Lung (tissue), 12 donors: ENCODE data around the gene COMP. TPM values are rescaled to one million over a fixed set of nuclear protein-coding genes. Genes with fewer than 3 reads are reported as not detected.

Source experiments
- ATAC-seq: fragments of 200-7000 bp; cut with Tn5 transposase; one replicate; pipeline ENCODE4 v1.9.1; 2020; ENCODE audit warnings: moderate number of reproducible peaks; ENCODE audit not compliant: insufficient read depth, low FRiP score
- DNase-seq, 3 donors: peaks; one replicate each; pipeline ENCODE4 v3.0.0-alpha.2; 2013 to 2017
- H3K27ac ChIP-seq, 2 donors: one replicate each; pipeline ENCODE4 v1.5.1; 2013; ENCODE audit warnings: mild to moderate bottlenecking in 2 of 2, moderate library complexity in 2 of 2, control low read depth in 1 of 2, inconsistent platforms in 1 of 2, low read depth in 1 of 2, low read length in 1 of 2
- H3K27me3 ChIP-seq, 3 donors: one replicate each; pipeline ENCODE4 v1.5.1; 2013; ENCODE audit warnings: low read length in 2 of 3; ENCODE audit not compliant: control insufficient read depth in 3 of 3, insufficient read depth in 3 of 3
- H3K36me3 ChIP-seq, 4 donors: one replicate each; pipeline ENCODE4 v1.5.1; 2013; ENCODE audit warnings: low read length in 4 of 4, mild to moderate bottlenecking in 1 of 4, moderate library complexity in 1 of 4; ENCODE audit not compliant: control insufficient read depth in 4 of 4, insufficient read depth in 4 of 4
- H3K4me1 ChIP-seq, 5 donors: one replicate each; pipeline ENCODE4 v1.5.1; 2013; ENCODE audit warnings: low read length in 5 of 5, mild to moderate bottlenecking in 2 of 5, moderate library complexity in 1 of 5; ENCODE audit not compliant: control insufficient read depth in 5 of 5, insufficient read depth in 5 of 5
- H3K4me3 ChIP-seq: one replicate; pipeline ENCODE4 v1.5.1; 2013; ENCODE audit warnings: mild to moderate bottlenecking, control low read depth, moderate library complexity
- H3K9ac ChIP-seq, 2 donors: one replicate each; pipeline ENCODE4 v1.5.1; 2013; ENCODE audit warnings: low read length in 2 of 2, control low read depth in 1 of 2; ENCODE audit not compliant: insufficient read depth in 1 of 2
- H3K9me3 ChIP-seq, 4 donors: one replicate each; pipeline ENCODE4 v1.5.1; 2013; ENCODE audit warnings: low read length in 3 of 4, mild to moderate bottlenecking in 1 of 4, moderate library complexity in 1 of 4; ENCODE audit not compliant: control insufficient read depth in 4 of 4, insufficient read depth in 3 of 4
- CTCF ChIP-seq: IDR thresholded peaks from 2 replicates; pipeline ENCODE4 v1.5.1; 2012; ENCODE audit warnings: mild to moderate bottlenecking; ENCODE audit errors: control extremely low read depth, extremely low read depth
- WGBS, 2 donors: extraction: QIAGEN DNeasy Blood & Tissue Kit; methylation state at CpG; one replicate each; pipeline ENCODE4 v1.1.7; 2013; 5-methylcytosine and 5-hydroxymethylcytosine counted together
- polyA plus RNA-seq, 2 donors: library from polyadenylated mRNA; stranded (reverse); fragments of 200-250 nt; gene quantifications; one replicate each; pipeline ENCODE4 v1.2.1, GENCODE V29; 2013
- total RNA-seq, 2 donors: library from RNA; depleted of rRNA in 1 of 2; stranded (reverse); fragments of >200 nt in 1 of 2; gene quantifications; one replicate each; pipeline ENCODE4 v1.2.1, GENCODE V29; 2014 to 2021
- donor health status: control.
- donor health status: control.
- donor health status: Bipolar disorder and iron deficiency.
- donor health status: healthy.
- donor health status: DM: yes; HTN: yes; CAD: no.

The COMP gene
- total and polyA plus RNA-seq, 4 donors: 1.7 to 3.5 (median 2.4) TPM; not detected in 1

GRCh38 chr19:18794692-18795091 lies 3.6 kb upstream of the COMP start:
- Histone ChIP-seq H3K4me3 (no peak overlapping the region), H3K36me3 (no peaks in the 10 kb centered on the region), H3K9ac (no peak overlapping the region), H3K27me3 (peaks cover 0 to 58% (median 54%) of the 10 kb centered on the region in 3 donors), H3K27ac (no peak overlapping the region), H3K9me3 (no peaks in the 10 kb centered on the region), H3K4me1 (peaks cover 0 to 13% (median 0%) of the 10 kb centered on the region in 5 donors)
- TF ChIP-seq CTCF: no peak
- no peak for ATAC-seq
- WGBS, 2 donors: 95 to 97% methylated on average over 6 of the region's 6 CpGs
- no peak for DNase-seq

- H3K27ac ChIP-seq: no peak overlapping the region
- no peaks in the 10 kb centered on the region for H3K9me3 ChIP-seq
- DNase-seq: no peak
- no peaks in the 10 kb centered on the region for H3K36me3 ChIP-seq
- no peak for TF ChIP-seq CTCF
- peaks cover 0 to 59% (median 51%) of the 10 kb centered on the region in 3 donors for H3K27me3 ChIP-seq
- 64 to 75% methylated on average over 5 of the region's 5 CpGs for WGBS, 2 donors
- peaks cover 0 to 19% (median 0%) of the 10 kb centered on the region in 5 donors for H3K4me1 ChIP-seq
- no peak for ATAC-seq
- H3K9ac ChIP-seq: no peak overlapping the region
- H3K4me3 ChIP-seq: no peak overlapping the region
Measured at GRCh38 chr19:18794029-18794313, 2.9 kb upstream of the COMP start.

GRCh38 chr19:18793144-18794028 lies 2.3 kb upstream of the COMP start:
- H3K9ac ChIP-seq: no peak overlapping the region
- H3K4me1 ChIP-seq: peaks cover 0 to 25% (median 0%) of the 10 kb centered on the region in 5 donors
- TF ChIP-seq CTCF: no peak
- H3K4me3 ChIP-seq: no peak overlapping the region
- H3K27me3 ChIP-seq: peaks cover 0 to 60% (median 53%) of the 10 kb centered on the region in 3 donors
- H3K27ac ChIP-seq: no peak overlapping the region
- DNase-seq: no peak
- no peaks in the 10 kb centered on the region for H3K36me3 ChIP-seq
- no peak for ATAC-seq
- H3K9me3 ChIP-seq: peaks cover 0 to 2% (median 0%) of the 10 kb centered on the region in 4 donors
- 78 to 80% methylated on average over 13 of the region's 13 CpGs for WGBS, 2 donors

- WGBS, 2 donors: 82 to 90% methylated on average over 3 of the region's 3 CpGs
- TF ChIP-seq CTCF: no peak
- Histone ChIP-seq H3K36me3 (no peaks in the 10 kb centered on the region), H3K9ac (no peak overlapping the region), H3K4me3 (no peak overlapping the region), H3K9me3 (peaks cover 0 to 4% (median 0%) of the 10 kb centered on the region in 4 donors), H3K27ac (no peak overlapping the region), H3K27me3 (peaks cover 0 to 61% (median 49%) of the 10 kb centered on the region in 3 donors), H3K4me1 (peaks cover 0 to 25% (median 0%) of the 10 kb centered on the region in 5 donors)
- no peak for DNase-seq
- no peak for ATAC-seq
Measured at GRCh38 chr19:18792661-18793060, 1.6 kb upstream of the COMP start.
